ENCODE data around the gene GOLIM4.

Gene GOLIM4

DNA sequence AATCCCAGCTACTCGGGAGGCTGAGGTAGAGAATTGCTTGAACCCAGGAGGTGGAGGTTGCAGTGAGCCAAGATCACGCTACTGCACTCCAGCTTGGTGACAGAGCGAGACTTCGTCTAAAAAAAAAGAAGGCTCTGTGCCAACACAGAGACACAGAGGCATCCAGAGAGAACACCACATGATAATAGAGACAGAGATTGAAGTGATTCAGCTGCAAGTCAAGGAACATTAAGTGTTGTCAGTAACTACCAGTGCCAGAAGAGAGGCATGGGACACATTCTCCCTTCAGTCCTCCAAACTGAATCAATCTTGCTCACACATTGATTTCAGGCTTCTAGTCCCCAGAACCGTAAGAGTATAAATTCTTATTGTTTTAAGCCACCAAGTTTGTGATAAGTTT lies 97.5 kb downstream of the GOLIM4 start:
- no peak overlapping the region for H3K4me3 ChIP-seq (ENCODE audit: low read length)
- TF ChIP-seq, protein P1, sequence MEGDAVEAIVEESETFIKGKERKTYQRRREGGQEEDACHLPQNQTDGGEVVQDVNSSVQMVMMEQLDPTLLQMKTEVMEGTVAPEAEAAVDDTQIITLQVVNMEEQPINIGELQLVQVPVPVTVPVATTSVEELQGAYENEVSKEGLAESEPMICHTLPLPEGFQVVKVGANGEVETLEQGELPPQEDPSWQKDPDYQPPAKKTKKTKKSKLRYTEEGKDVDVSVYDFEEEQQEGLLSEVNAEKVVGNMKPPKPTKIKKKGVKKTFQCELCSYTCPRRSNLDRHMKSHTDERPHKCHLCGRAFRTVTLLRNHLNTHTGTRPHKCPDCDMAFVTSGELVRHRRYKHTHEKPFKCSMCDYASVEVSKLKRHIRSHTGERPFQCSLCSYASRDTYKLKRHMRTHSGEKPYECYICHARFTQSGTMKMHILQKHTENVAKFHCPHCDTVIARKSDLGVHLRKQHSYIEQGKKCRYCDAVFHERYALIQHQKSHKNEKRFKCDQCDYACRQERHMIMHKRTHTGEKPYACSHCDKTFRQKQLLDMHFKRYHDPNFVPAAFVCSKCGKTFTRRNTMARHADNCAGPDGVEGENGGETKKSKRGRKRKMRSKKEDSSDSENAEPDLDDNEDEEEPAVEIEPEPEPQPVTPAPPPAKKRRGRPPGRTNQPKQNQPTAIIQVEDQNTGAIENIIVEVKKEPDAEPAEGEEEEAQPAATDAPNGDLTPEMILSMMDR (IDR thresholded peaks at IDR 0.05; ENCODE audit: insufficient read depth, low read depth, low read length, missing control alignments): no peak
- no peak for DNase-seq (ENCODE audit: low read depth)

DNA sequence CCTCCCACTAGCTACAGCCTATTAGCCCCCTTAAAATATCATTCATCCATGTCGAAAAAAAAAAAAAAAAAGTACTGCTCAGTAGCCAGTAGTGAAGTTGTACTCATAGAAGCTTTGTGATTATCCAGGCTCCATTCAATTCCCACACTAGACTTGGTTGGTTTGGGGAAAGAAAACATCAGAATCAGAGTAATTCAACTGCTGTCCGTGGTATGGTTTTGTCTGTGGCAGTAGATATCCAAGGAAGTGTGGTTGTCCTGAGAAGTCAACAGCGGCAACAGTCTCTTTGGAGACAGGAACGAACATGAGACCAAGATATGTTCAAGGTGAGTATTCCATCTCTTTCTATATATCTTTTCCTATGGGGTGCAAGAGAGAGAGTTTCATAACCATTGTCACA lies 99.2 kb downstream of the GOLIM4 start:
- no peak overlapping the region for H3K4me3 ChIP-seq (ENCODE audit: low read length)
- TF ChIP-seq, protein P1 (IDR thresholded peaks at IDR 0.05; ENCODE audit: insufficient read depth, low read depth, low read length, missing control alignments): no peak
- no peak for DNase-seq (ENCODE audit: low read depth)

DNA sequence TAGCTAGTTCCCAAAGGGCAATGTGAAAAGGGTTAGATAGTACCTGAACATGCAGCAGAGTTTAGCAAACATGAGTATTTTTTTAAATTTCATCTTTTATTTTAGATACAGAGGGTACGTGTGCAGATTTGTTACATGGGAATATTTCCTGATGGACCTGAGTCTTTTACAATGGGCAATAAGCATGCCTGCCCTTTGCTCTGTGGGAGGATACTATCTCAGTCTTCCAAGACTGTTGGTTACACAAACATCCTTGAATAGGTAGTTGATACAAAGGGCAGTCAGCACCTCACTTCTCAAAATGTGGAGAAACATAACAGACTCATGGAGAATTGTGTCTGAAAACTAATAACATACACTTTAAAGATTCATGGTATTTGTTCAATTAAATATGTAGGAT lies 103.3 kb downstream of the GOLIM4 start:
- DNase-seq (ENCODE audit: low read depth): no peak
- H3K4me3 ChIP-seq (ENCODE audit: low read length): no peak overlapping the region
- TF ChIP-seq, protein P1 (IDR thresholded peaks at IDR 0.05; ENCODE audit: insufficient read depth, low read depth, low read length, missing control alignments): no peak

DNA sequence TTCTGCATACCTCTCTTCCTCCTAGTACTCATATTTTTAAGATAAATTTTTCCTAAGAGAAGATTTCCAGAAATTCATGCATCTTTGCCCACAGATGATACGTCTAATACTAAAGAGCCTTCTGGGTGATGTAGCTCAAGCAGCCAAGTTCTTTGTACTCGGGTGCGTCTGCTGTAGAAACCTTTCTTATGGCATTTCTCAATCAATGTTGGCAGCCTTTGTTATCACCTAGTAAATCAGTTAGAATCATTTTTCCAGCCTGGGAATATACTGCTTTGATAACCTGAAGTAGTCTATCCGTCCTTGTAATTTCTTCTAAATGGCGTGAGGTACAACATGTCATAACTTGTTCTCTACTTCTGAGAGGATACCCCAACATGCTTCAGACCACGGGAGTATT lies 104.5 kb downstream of the GOLIM4 start:
- H3K4me3 ChIP-seq (ENCODE audit: low read length): no peak overlapping the region
- TF ChIP-seq, protein P1 (IDR thresholded peaks at IDR 0.05; ENCODE audit: insufficient read depth, low read depth, low read length, missing control alignments): no peak
- no peak for DNase-seq (ENCODE audit: low read depth)

DNA sequence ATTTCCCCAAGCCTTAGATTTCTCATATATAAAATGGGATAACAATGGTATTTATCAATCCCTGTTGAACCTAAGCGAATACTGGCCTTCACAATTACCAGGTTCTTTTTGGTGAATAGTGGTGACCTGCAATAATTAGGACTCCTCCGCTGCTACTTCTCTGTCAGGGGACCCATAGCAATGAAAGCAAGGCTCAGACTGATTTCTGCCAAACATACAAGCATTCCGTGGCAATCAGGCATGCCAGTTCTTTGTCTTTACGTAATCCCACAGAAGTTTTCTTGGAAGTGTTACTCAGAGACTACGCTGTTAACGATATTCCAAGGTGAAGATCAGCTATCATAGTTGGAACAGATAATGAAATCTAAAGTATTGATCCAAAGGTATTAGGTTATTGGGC lies 105.7 kb downstream of the GOLIM4 start:
- TF ChIP-seq, protein P1 (IDR thresholded peaks at IDR 0.05; ENCODE audit: insufficient read depth, low read depth, low read length, missing control alignments): no peak
- no peak for DNase-seq (ENCODE audit: low read depth)
- H3K4me3 ChIP-seq (ENCODE audit: low read length): no peak overlapping the region

DNA sequence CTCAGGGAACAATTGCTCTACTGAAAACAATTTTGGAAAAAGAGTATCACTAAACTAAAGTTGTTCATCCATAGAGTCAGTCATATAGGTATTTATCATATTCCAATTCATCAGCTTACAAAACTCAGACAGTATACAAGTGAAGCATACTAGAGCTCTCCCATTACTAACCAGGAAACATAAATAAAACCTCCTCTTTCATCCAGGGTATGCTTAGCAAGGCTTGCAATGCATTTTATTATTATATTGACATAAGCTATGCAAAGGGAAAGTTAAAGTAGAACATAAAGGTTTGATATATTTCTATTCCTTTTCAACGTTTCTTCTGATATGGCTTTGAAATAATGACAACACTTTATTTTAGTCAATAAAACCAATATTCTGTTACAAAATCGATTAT lies 106.7 kb downstream of the GOLIM4 start:
- H3K4me3 ChIP-seq (ENCODE audit: low read length): no peak overlapping the region
- DNase-seq (ENCODE audit: low read depth): no peak
- TF ChIP-seq, protein P1 (IDR thresholded peaks at IDR 0.05; ENCODE audit: insufficient read depth, low read depth, low read length, missing control alignments): no peak

DNA sequence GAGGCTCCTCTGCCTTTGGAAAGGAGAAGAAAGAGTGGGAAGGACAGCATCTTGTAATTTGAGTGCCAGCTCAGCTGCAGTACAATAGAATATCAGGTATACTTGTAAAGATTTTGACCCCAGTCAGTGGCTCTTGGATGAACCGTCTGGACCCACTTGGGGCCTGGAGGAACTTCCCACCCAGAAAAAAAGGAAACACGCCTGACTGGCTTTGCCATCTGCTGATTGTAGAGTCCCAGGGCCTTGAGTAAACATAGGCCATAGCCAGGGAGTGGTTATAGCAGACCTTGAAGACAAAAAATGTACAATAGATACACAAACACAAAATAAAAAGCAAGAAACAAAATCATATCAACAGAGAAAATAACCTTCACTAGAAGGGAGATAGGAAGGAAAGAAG lies 112.1 kb downstream of the GOLIM4 start:
- TF ChIP-seq, protein P1 (IDR thresholded peaks at IDR 0.05; ENCODE audit: insufficient read depth, low read depth, low read length, missing control alignments): no peak
- no peak overlapping the region for H3K4me3 ChIP-seq (ENCODE audit: low read length)
- no peak for DNase-seq (ENCODE audit: low read depth)

All from epithelial cell of esophagus (primary cell).